ENCODE data around the gene CLIC5.

CLIC5 gene

DNA sequence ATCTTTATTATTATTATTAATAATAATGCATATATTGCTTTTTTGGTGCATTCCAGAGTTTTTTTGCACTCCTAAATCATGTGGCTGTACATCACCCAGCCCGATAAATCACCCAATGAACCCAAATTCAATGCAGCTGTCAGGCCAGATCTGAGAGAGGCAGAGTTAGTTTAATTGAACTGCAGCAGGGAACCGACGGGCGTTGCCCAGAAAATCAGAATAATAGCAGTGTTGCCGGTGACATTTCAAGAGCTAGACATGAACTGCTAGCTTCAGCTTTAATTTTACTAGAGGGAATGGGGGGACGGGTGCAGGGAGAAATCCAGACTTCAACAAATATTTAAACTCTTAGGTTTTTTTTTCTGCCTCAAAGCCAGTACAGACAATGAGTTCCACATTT is 135.0 kb downstream of the CLIC5 start:
- Mint-ChIP-seq H3K36me3 (no peaks in the 10 kb centered on the region), H3K4me3 (no peak overlapping the region), H3K9me3 (no peaks in the 10 kb centered on the region), H3K4me1 (no peaks in the 10 kb centered on the region), H3K27ac (no peak overlapping the region), H3K27me3 (peaks cover 2% of the 10 kb centered on the region)
- DNase-seq (ENCODE audit: low spot score in 2 of 2), result no peak
- ATAC-seq (ENCODE audit: low read depth), result no peak

DNA sequence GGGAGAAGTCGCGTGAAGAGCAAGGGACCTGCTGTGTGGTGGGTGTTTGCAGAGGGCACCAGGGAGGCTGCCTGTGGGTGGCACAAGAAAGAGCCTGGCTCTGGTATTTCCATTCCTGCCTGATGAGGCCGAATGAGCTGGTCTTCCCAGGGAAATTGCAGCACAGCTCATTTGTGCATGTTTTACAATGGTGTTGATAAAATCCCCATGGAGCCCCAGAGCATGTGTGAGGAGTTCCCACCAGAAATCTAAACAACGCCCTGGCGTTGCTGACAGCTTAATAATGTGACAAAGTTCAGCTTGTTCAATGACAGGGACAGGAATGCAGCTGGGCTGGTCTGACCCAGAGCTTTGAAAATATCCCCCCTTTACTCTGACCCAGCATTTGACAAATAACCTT is 135.5 kb downstream of the CLIC5 start:
- H3K4me3 Mint-ChIP-seq, result no peak overlapping the region
- DNase-seq (ENCODE audit: low spot score in 2 of 2) (no peak), ATAC-seq (ENCODE audit: low read depth) (no peak)
- no peaks in the 10 kb centered on the region for H3K36me3 Mint-ChIP-seq
- H3K27ac Mint-ChIP-seq, result no peak overlapping the region
- H3K27me3 Mint-ChIP-seq, result peaks cover 3% of the 10 kb centered on the region
- no peaks in the 10 kb centered on the region for H3K4me1 Mint-ChIP-seq
- H3K9me3 Mint-ChIP-seq, result no peaks in the 10 kb centered on the region

- DNase-seq (ENCODE audit: low spot score in 2 of 2) (no peak), ATAC-seq (ENCODE audit: low read depth) (no peak)
- Mint-ChIP-seq H3K4me1 (no peaks in the 10 kb centered on the region), H3K4me3 (no peak overlapping the region), H3K27me3 (peaks cover 3% of the 10 kb centered on the region), H3K27ac (no peak overlapping the region), H3K9me3 (no peaks in the 10 kb centered on the region), H3K36me3 (no peaks in the 10 kb centered on the region)
Measured at GRCh38 chr6:45877970-45878590, 137.6 kb downstream of the CLIC5 start.

GRCh38 chr6:45872827-45873365 is 142.8 kb downstream of the CLIC5 start:
- DNase-seq (ENCODE audit: low spot score in 2 of 2) (no peak), ATAC-seq (ENCODE audit: low read depth) (no peak)

GRCh38 chr6:45870531-45870930 is 145.1 kb downstream of the CLIC5 start:
- H3K27me3 Mint-ChIP-seq, result peaks cover 6% of the 10 kb centered on the region
- DNase-seq (ENCODE audit: low spot score in 2 of 2), result no peak

More at GRCh38 chr6:45872827-45873365, 142.8 kb downstream of the CLIC5 start:
- peaks cover 3% of the 10 kb centered on the region for H3K27me3 Mint-ChIP-seq
- H3K36me3 Mint-ChIP-seq, result no peaks in the 10 kb centered on the region
- no peaks in the 10 kb centered on the region for H3K4me1 Mint-ChIP-seq
- H3K4me3 Mint-ChIP-seq, result no peak overlapping the region
- no peak overlapping the region for H3K27ac Mint-ChIP-seq
- H3K9me3 Mint-ChIP-seq, result no peaks in the 10 kb centered on the region

DNA sequence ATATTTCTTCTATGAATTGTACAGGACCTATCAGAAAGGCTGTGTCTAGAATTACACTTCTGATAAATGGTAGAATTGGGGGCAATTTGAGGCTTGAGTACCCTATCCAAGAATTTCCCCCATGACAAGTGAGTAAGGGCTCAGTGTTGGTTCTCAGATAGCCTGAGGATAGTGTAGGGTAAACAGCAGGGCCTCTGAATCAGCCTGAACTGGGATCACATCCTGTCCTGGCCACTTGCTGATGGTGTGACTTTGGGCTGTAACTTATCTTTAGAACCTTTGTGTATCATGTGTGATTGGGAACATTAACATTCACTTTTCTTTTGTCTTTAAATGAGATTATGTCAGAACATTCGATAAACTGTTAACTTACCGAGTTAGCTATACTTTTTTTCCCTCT is 151.0 kb downstream of the CLIC5 start:
- no peak overlapping the region for H3K4me3 Mint-ChIP-seq
- no peaks in the 10 kb centered on the region for H3K4me1 Mint-ChIP-seq
- ATAC-seq (ENCODE audit: low read depth), result no peak
- no peaks in the 10 kb centered on the region for H3K9me3 Mint-ChIP-seq
- no peak for DNase-seq (ENCODE audit: low spot score in 2 of 2)
- H3K27ac Mint-ChIP-seq, result no peak overlapping the region
- H3K27me3 Mint-ChIP-seq, result peaks cover 7% of the 10 kb centered on the region
- H3K36me3 Mint-ChIP-seq, result no peaks in the 10 kb centered on the region

More at GRCh38 chr6:45870531-45870930, 145.1 kb downstream of the CLIC5 start:
- Mint-ChIP-seq H3K9me3 (no peaks in the 10 kb centered on the region), H3K36me3 (no peaks in the 10 kb centered on the region), H3K4me3 (no peak overlapping the region), H3K27ac (no peak overlapping the region), H3K4me1 (no peaks in the 10 kb centered on the region)
- ATAC-seq (ENCODE audit: low read depth), result no peak

GRCh38 chr6:45858691-45859090 is 157.0 kb downstream of the CLIC5 start:
- DNase-seq (ENCODE audit: low spot score in 2 of 2) (no peak), ATAC-seq (ENCODE audit: low read depth) (no peak)
- no peak overlapping the region for H3K4me3 Mint-ChIP-seq
- no peaks in the 10 kb centered on the region for H3K9me3 Mint-ChIP-seq
- H3K36me3 Mint-ChIP-seq, result no peaks in the 10 kb centered on the region
- H3K27me3 Mint-ChIP-seq, result peaks cover 6% of the 10 kb centered on the region
- no peak overlapping the region for H3K27ac Mint-ChIP-seq
- no peaks in the 10 kb centered on the region for H3K4me1 Mint-ChIP-seq

DNA sequence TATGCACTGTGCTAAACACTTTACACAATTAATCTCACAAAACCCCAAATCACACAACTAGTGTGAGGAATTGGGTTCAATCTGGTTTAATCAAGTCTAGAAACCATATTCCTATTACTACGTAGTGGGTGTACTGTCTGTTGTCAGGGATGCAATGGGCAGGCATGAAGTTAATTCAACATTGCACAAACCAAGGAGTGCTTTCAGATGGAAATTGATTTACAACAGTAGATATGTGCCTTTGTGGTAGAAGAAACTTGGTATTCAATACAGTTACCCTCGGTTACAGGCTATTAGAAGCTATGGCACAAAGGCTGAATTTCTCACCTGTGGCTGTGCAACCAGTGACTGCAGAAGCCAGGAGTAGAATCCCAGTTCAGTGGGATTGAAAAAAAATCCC is 157.8 kb downstream of the CLIC5 start:
- H3K36me3 Mint-ChIP-seq, result no peaks in the 10 kb centered on the region
- no peak for DNase-seq (ENCODE audit: low spot score in 2 of 2)
- no peak overlapping the region for H3K4me3 Mint-ChIP-seq
- no peak overlapping the region for H3K27ac Mint-ChIP-seq
- H3K9me3 Mint-ChIP-seq, result no peaks in the 10 kb centered on the region
- ATAC-seq (ENCODE audit: low read depth), result no peak
- peaks cover 7% of the 10 kb centered on the region for H3K27me3 Mint-ChIP-seq
- no peaks in the 10 kb centered on the region for H3K4me1 Mint-ChIP-seq

DNA sequence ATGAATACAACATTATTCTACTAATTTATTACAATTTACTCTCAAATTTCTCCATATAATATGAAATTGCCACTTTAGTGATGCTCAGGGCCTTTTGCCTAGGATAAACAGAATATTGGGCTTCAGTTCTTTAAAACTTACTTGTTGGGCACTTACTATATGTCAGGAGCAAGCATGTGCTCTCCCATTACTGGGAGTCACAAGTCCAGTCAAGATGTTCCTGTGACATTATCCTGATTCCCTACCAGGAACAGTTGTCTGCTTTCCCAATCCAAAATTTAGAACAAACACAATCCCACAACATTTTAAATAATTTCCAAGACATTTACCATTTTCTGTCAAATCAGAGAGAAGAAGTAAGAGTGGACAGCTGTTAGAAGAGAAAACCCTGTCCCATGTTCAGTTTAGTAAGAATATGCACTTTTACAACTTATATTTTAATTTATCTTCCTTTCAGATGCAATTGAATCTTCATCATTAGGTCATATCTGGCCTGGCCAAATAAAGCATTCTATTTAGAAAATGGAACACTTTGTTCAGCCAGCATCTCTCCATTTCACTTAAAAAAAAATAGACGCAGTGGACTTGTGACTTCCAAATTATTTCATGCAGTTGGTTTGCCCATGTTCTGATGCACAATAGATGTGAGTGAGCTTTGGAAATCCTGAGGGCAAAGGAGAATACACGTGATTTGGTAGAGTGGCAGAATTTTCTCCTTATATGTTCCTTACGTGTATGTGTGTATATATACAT is 159.8 kb downstream of the CLIC5 start:
- no peaks in the 10 kb centered on the region for H3K36me3 Mint-ChIP-seq
- H3K4me1 Mint-ChIP-seq, result no peaks in the 10 kb centered on the region
- ATAC-seq (ENCODE audit: low read depth) (no peak), DNase-seq (ENCODE audit: low spot score in 2 of 2) (no peak)
- H3K4me3 Mint-ChIP-seq, result no peak overlapping the region
- no peaks in the 10 kb centered on the region for H3K9me3 Mint-ChIP-seq
- H3K27me3 Mint-ChIP-seq, result peaks cover 13% of the 10 kb centered on the region
- H3K27ac Mint-ChIP-seq, result no peak overlapping the region

GRCh38 chr6:45854149-45854742 is 161.4 kb downstream of the CLIC5 start:
- H3K27ac Mint-ChIP-seq, result no peak overlapping the region
- H3K27me3 Mint-ChIP-seq, result peaks cover 11% of the 10 kb centered on the region
- no peaks in the 10 kb centered on the region for H3K36me3 Mint-ChIP-seq
- no peaks in the 10 kb centered on the region for H3K4me1 Mint-ChIP-seq
- H3K9me3 Mint-ChIP-seq, result no peaks in the 10 kb centered on the region
- ATAC-seq (ENCODE audit: low read depth), result no peak
- H3K4me3 Mint-ChIP-seq, result no peak overlapping the region
- DNase-seq (ENCODE audit: low spot score in 2 of 2), result no peak

- Mint-ChIP-seq H3K27me3 (peaks cover 11% of the 10 kb centered on the region), H3K4me1 (no peaks in the 10 kb centered on the region), H3K36me3 (no peaks in the 10 kb centered on the region), H3K9me3 (no peaks in the 10 kb centered on the region), H3K27ac (no peak overlapping the region), H3K4me3 (no peak overlapping the region)
- ATAC-seq (ENCODE audit: low read depth), result no peak
- no peak for DNase-seq (ENCODE audit: low spot score in 2 of 2)
Measured at GRCh38 chr6:45851034-45851400, 164.6 kb downstream of the CLIC5 start.

- ATAC-seq (ENCODE audit: low read depth), result no peak
- peaks cover 11% of the 10 kb centered on the region for H3K27me3 Mint-ChIP-seq
- no peak for DNase-seq (ENCODE audit: low spot score in 2 of 2)
- H3K36me3 Mint-ChIP-seq, result no peaks in the 10 kb centered on the region
- no peaks in the 10 kb centered on the region for H3K4me1 Mint-ChIP-seq
- no peak overlapping the region for H3K4me3 Mint-ChIP-seq
- no peak overlapping the region for H3K27ac Mint-ChIP-seq
- H3K9me3 Mint-ChIP-seq, result no peaks in the 10 kb centered on the region
Measured at GRCh38 chr6:45850378-45851033, 165.2 kb downstream of the CLIC5 start.

DNA sequence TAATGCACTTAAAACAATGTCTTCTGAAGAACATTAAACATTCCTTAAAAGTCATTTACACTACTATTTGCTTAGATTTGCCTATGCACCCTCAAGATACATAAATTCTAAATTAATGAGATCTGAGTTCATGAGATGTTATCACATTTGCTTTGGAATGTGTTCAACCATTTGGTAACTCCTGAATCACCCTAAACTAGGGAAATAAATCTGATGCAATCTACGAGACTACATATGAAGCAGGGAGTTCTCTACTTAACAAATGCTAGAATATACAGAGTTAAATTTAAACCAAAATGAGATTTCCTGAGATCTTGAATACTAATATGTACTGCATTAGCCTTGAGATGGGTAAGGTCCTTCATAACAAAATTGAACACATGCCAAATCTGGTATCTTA is 170.1 kb downstream of the CLIC5 start:
- Mint-ChIP-seq H3K27ac (no peak overlapping the region), H3K27me3 (peaks cover 4% of the 10 kb centered on the region), H3K9me3 (no peaks in the 10 kb centered on the region)

GRCh38 chr6:45844986-45845385 is 170.7 kb downstream of the CLIC5 start:
- ATAC-seq (ENCODE audit: low read depth), result no peak
- Mint-ChIP-seq H3K4me1 (no peaks in the 10 kb centered on the region), H3K36me3 (no peaks in the 10 kb centered on the region), H3K27ac (no peak overlapping the region), H3K27me3 (peaks cover 4% of the 10 kb centered on the region), H3K4me3 (no peak overlapping the region), H3K9me3 (no peaks in the 10 kb centered on the region)
- no peak for DNase-seq (ENCODE audit: low spot score in 2 of 2)

More for the DNA sequence above, 170.1 kb downstream of the CLIC5 start:
- Mint-ChIP-seq H3K36me3 (no peaks in the 10 kb centered on the region), H3K4me3 (no peak overlapping the region), H3K4me1 (no peaks in the 10 kb centered on the region)
- no peak for ATAC-seq (ENCODE audit: low read depth)
- no peak for DNase-seq (ENCODE audit: low spot score in 2 of 2)
